Adrenal gland (tissue), 12 donors: ENCODE results near the gene LURAP1L. TPM values are rescaled to one million over a fixed set of nuclear protein-coding genes. Genes with fewer than 3 reads are reported as not detected.

Experiments used
- DNase-seq, 7 donors: peaks; one replicate each; pipeline ENCODE4 v3.0.0-alpha.2; 2019 to 2020
- H3K27ac ChIP-seq, 5 donors: fragments of 200-600 bp; sonication (generic) in 4 of 5; 1 replicate in 3 of 5; 2 replicates in 2 of 5; pipeline versions ENCODE4 v1.5.1 to v1.8.0; 2016 to 2020; ENCODE audit warnings: mild to moderate bottlenecking in 1 of 5
- H3K27me3 ChIP-seq: fragments of 200-600 bp; 2 replicates; pipeline ENCODE4 v1.8.0; 2021
- H3K36me3 ChIP-seq, 2 donors: fragments of 200-600 bp; replicated peaks in 1 of 2; 1 replicate in 1 of 2; 2 replicates in 1 of 2; pipeline versions ENCODE4 v1.5.1 to v1.8.0; 2018 to 2022
- H3K4me1 ChIP-seq, 2 donors: fragments of 200-600 bp; replicated peaks in 1 of 2; 1 replicate in 1 of 2; 2 replicates in 1 of 2; pipeline versions ENCODE4 v1.5.1 to v1.8.0; 2018 to 2021
- H3K4me3 ChIP-seq, 4 donors: fragments of 200-600 bp; sonication (generic) in 3 of 4; one replicate each; pipeline ENCODE4 v1.5.1; 2016 to 2018
- H3K9me3 ChIP-seq, 3 donors: fragments of 200-600 bp; sonication (generic) in 1 of 3; replicated peaks in 1 of 3; 1 replicate in 2 of 3; 2 replicates in 1 of 3; pipeline versions ENCODE4 v1.5.1 to v1.8.0; 2016 to 2021
- CTCF ChIP-seq, 6 experiments: fragments of 450-650 bp in 4 of 6; fragments of 200-600 bp in 2 of 6; sonication (generic) in 1 of 6; IDR thresholded peaks; 1 replicate in 5 of 6; 2 replicates in 1 of 6; pipeline versions ENCODE4 v1.5.1 to v1.8.0; 2016 to 2021; ENCODE audit warnings: antibody characterized with exemption in 6 of 6, mild to moderate bottlenecking in 2 of 6, moderate library complexity in 1 of 6
- POLR2A ChIP-seq, 2 donors: fragments of 450-650 bp; IDR thresholded peaks; one replicate each; pipeline ENCODE4 v1.6.1; 2017; ENCODE audit warnings: antibody characterized with exemption in 2 of 2, mild to moderate bottlenecking in 2 of 2, moderate library complexity in 1 of 2
- WGBS, 4 donors: extraction: QIAGEN DNeasy Blood & Tissue Kit in 2 of 4; methylation state at CpG; one replicate each; pipeline versions ENCODE4 v1.1.5 to v1.1.7; 2013 to 2017; 5-methylcytosine and 5-hydroxymethylcytosine counted together
- intact Hi-C, 2 donors: fragments of 100-400 bp; cut with DNase I; formaldehyde crosslinking; loops; one replicate each; pipeline versions ENCODE4 v1.14.1 to v1.15.0; 2022 to 2023
- polyA plus RNA-seq, 3 donors: library from polyadenylated mRNA; stranded (reverse); fragments of 200-250 nt in 2 of 3; fragments of 350-450 nt in 1 of 3; fragmentation: Illumina TruSeq in 1 of 3; extraction: RNeasy Lipid Tissue Mini Kit (QIAGEN cat#74804) in 1 of 3; gene quantifications; one replicate each; pipeline ENCODE4 v1.2.3, GENCODE V29; 2013 to 2014
- total RNA-seq, 9 donors: library from RNA; depleted of rRNA in 4 of 9; stranded (reverse); fragments of >200 nt in 4 of 9; fragments of 120-200 nt in 1 of 9; fragmentation: NEBNext Ultra II Directional in 1 of 9; extraction: Animal tissue kit (Norgen Biotek cat#: 25700) in 1 of 9; gene quantifications; one replicate each; pipeline versions ENCODE4 v1.1.0 to v1.2.4, GENCODE V29; 2013 to 2023
- donor health status: healthy with polysubstance abuse.
- donor health status: Bipolar disorder and iron deficiency.
- donor health status: DM: yes; HTN: yes; CAD: no.
- donor health status: DM: no; HTN: no; CAD: no.
- donor health status: DM: no; HTN: no; CAD: no.
- donor health status: DM: yes; HTN: yes; CAD: no.

LURAP1L gene
- total and polyA plus RNA-seq, 12 donors, result 5.3 to 29.0 (median 10.3) TPM

- H3K27me3 ChIP-seq, result no peaks in the 10 kb centered on the region
- intact Hi-C loops, result no loop called here
- H3K4me1 ChIP-seq, result no peaks in the 10 kb centered on the region
- no peak for DNase-seq
- no peaks in the 10 kb centered on the region for H3K9me3 ChIP-seq
- H3K36me3 ChIP-seq, result no peaks in the 10 kb centered on the region
- TF ChIP-seq CTCF (IDR thresholded peaks at IDR 0.05) (no peak), POLR2A (IDR thresholded peaks at IDR 0.05) (no peak)
- no peak overlapping the region for H3K27ac ChIP-seq
- no peak overlapping the region for H3K4me3 ChIP-seq
- 77 to 79% (median 78%) methylated on average over 4 of the region's 4 CpGs for WGBS, 4 donors
These were observed 68.9 kb downstream of the LURAP1L start for GRCh38 chr9:12843735-12844134.

- H3K9me3 ChIP-seq, result no peaks in the 10 kb centered on the region
These were observed 71.2 kb downstream of the LURAP1L start for GRCh38 chr9:12846035-12846434.

GRCh38 chr9:12847561-12847960 is 72.7 kb downstream of the LURAP1L start:
- Histone ChIP-seq H3K27ac (no peak overlapping the region), H3K36me3 (no peaks in the 10 kb centered on the region), H3K4me3 (no peak overlapping the region), H3K9me3 (no peaks in the 10 kb centered on the region), H3K4me1 (no peaks in the 10 kb centered on the region), H3K27me3 (no peaks in the 10 kb centered on the region)
- DNase-seq, result no peak
- intact Hi-C loops, result no loop called here
- TF ChIP-seq POLR2A (IDR thresholded peaks at IDR 0.05) (no peak), CTCF (IDR thresholded peaks at IDR 0.05) (no peak)

More at GRCh38 chr9:12846035-12846434, 71.2 kb downstream of the LURAP1L start:
- no peak for DNase-seq
- Histone ChIP-seq H3K4me1 (no peaks in the 10 kb centered on the region), H3K27me3 (no peaks in the 10 kb centered on the region), H3K27ac (no peak overlapping the region), H3K4me3 (no peak overlapping the region), H3K36me3 (no peaks in the 10 kb centered on the region)
- 78 to 87% (median 84%) methylated on average over 5 of the region's 5 CpGs for WGBS, 4 donors
- intact Hi-C loops, result no loop called here
- TF ChIP-seq CTCF (IDR thresholded peaks at IDR 0.05) (no peak), POLR2A (IDR thresholded peaks at IDR 0.05) (no peak)

GRCh38 chr9:12849486-12850003 is 74.7 kb downstream of the LURAP1L start:
- intact Hi-C loops, result no loop called here
- no peak overlapping the region for H3K27ac ChIP-seq
- 71 to 88% (median 76%) methylated on average over 1 of the region's 1 CpG for WGBS, 4 donors
- no peak for TF ChIP-seq POLR2A (IDR thresholded peaks at IDR 0.05)
- H3K4me1 ChIP-seq, result no peaks in the 10 kb centered on the region
- H3K9me3 ChIP-seq, result no peaks in the 10 kb centered on the region
- no peaks in the 10 kb centered on the region for H3K36me3 ChIP-seq
- no peaks in the 10 kb centered on the region for H3K27me3 ChIP-seq
- no peak overlapping the region for H3K4me3 ChIP-seq
- no peak for DNase-seq

- no peak for DNase-seq
- TF ChIP-seq POLR2A (IDR thresholded peaks at IDR 0.05), result no peak
- intact Hi-C loops, result no loop called here
- Histone ChIP-seq H3K27me3 (no peaks in the 10 kb centered on the region), H3K4me3 (no peak overlapping the region), H3K36me3 (no peaks in the 10 kb centered on the region), H3K27ac (no peak overlapping the region), H3K4me1 (no peaks in the 10 kb centered on the region), H3K9me3 (no peaks in the 10 kb centered on the region)
- WGBS, 4 donors, result 70 to 79% (median 73%) methylated on average over 6 of the region's 6 CpGs
These were observed 76.7 kb downstream of the LURAP1L start for GRCh38 chr9:12851341-12852090.
